ENCODE results near the gene GIMAP6.
"Not testable (repeated sequence)": the region's sequence is repeated elsewhere in the genome, so short reads cannot be mapped to it uniquely, and the experiment has no call there.

GIMAP6 gene

DNA sequence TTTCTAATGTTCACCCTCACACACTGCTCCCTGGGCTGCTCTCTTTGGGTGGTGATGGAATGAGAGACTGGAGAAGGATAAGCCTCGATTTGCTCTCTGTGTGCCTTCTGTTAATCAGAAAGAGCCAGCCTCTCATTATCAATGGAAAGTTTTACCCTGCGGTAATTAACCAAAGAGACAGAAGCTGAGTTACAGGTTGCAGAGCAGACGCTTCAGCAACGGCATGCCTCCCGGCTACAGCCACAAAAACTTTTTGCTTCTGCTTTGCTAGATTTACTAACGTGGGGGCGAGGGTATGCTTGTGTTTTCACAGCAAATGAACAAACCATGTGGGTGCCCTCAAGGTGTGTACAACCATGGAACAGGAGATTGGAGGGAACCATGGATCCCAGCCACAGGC, 47.0 kb downstream of the GIMAP6 start:
- no peak for DNase-seq

DNA sequence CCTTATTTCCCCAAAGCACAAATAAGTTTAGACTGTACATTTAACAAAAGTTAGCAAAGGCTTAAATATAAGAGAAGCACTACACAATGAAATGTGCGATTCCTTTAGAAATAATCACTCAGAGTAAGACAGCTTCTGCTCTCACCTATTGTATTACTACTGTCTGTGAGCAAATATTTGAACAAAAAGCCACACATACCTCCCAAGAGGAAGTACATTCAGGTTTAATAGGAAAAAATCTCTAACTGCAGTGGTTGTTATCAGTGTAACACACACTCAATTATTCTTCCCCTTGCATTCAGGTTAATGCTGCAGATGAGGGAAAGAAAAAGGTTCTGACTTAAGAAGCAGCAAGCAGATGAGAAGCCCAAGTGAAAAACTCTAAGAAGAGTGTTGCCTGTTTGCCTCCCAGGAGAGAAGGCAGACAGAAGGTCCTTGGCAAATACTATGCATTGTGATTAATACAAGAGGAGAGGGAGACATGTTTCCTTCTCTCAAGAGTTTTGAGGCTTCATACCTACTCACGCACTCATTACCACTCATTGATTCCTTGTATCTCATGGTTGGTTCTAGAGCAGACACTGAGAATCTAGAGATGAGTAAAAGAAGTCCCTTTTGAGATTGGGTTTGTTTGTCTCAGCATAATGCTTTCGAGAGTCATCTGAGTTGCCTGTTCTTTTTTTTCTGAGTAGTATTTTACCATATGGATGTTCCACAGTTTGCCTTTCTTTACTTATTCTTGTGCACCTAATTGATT, 51.4 kb downstream of the GIMAP6 start:
- DNase-seq, result no peak

DNA sequence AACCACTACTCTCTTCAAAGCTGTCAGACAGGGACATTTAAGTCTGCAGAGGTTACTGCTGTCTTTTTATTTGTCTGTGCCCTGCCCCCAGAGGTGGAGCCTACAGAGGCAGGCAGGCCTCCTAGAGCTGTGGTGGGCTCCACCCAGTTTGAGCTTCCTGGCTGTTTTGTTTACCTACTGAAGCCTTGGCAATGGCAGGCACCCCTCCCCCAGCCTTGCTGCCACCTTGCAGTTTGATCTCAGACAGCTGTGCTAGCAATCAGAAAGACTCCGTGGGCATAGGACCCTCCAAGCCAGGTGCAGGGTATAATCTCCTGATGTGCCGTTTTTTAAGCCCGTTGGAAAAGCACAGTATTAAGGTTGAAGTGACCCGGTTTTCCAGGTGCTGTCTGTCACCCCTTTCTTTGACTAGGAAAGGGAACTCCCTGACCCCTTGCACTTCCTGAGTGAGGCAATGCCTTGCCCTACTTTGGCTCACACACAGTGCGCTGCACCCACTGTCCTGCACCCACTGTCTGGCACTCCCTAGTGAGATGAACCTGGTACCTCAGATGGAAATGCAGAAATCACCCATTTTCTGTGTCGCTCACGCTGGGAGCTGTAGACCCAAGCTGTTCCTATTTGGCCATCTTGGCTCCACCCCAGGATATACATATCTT, 52.1 kb downstream of the GIMAP6 start:
- DNase-seq, result not testable (repeated sequence)

Measured in fibroblast of skin of back (primary cell).